HepG2 (cell line): Measurements from ENCODE around the gene PAM16.

ENCODE experiments used
- CSRNP1 ChIP-seq: sonication (generic); formaldehyde crosslinking; IDR thresholded peaks from 2 replicates; pipeline ENCODE4 v1.8.1; 2023; ENCODE audit warnings: mild to moderate bottlenecking, missing genetic modification reagents
- CTCF ChIP-seq: sonication (generic); formaldehyde crosslinking; IDR thresholded peaks from 2 replicates; pipeline ENCODE4 v1.5.0; 2020; ENCODE audit warnings: mild to moderate bottlenecking, missing genetic modification reagents, moderate library complexity
- EP300 ChIP-seq, 3 experiments: sonication (generic) in 1 of 3; formaldehyde crosslinking in 1 of 3; IDR thresholded peaks; 2 replicates each; pipeline versions ENCODE4 v1.5.1 to v1.6.1; 2011 to 2020; ENCODE audit warnings: low read depth in 2 of 3, low read length in 2 of 3, borderline replicate concordance in 1 of 3, improper control_type of control experiment in 1 of 3, mild to moderate bottlenecking in 1 of 3, missing genetic modification reagents in 1 of 3, moderate library complexity in 1 of 3
- ESRRA ChIP-seq: sonication (generic); formaldehyde crosslinking; IDR thresholded peaks from 2 replicates; pipeline ENCODE4 v1.5.1; 2020; ENCODE audit warnings: mild to moderate bottlenecking, low read depth, missing genetic modification reagents
- GMEB1 ChIP-seq: sonication (generic); formaldehyde crosslinking; IDR thresholded peaks from 2 replicates; pipeline ENCODE4 v1.5.1; 2020; ENCODE audit warnings: missing genetic modification reagents, mild to moderate bottlenecking, borderline replicate concordance
- POLR2AphosphoS5 ChIP-seq: IDR thresholded peaks from 2 replicates; pipeline ENCODE4 v1.6.1; 2012; ENCODE audit warnings: low read depth, low read length
- RFX1 ChIP-seq: fragments of 450-650 bp; IDR thresholded peaks from 2 replicates; pipeline ENCODE4 v1.6.1; 2017
- SNRNP70 ChIP-seq: fragments of 200-400 bp; formaldehyde crosslinking; IDR thresholded peaks from 2 replicates; pipeline ENCODE4 v1.6.1; 2017; ENCODE audit warnings: mild to moderate bottlenecking, low read depth, low read length, moderate library complexity
- SP2 ChIP-seq: sonication (generic); formaldehyde crosslinking; IDR thresholded peaks from 2 replicates; pipeline ENCODE4 v1.5.1; 2020; ENCODE audit warnings: mild to moderate bottlenecking, missing genetic modification reagents
- ZNF414 ChIP-seq: sonication (generic); formaldehyde crosslinking; IDR thresholded peaks from 2 replicates; pipeline ENCODE4 v1.5.0; 2020; ENCODE audit warnings: missing genetic modification reagents
- TF ChIP-seq, protein P1 (sequence below), 2 experiments: sonication (generic) in 1 of 2; formaldehyde crosslinking in 1 of 2; IDR thresholded peaks; 2 replicates each; pipeline versions ENCODE4 v1.4.0 to v1.6.1; 2018 to 2020; ENCODE audit warnings: missing genetic modification reagents in 2 of 2, borderline replicate concordance in 1 of 2, low read depth in 1 of 2, mild to moderate bottlenecking in 1 of 2, missing biosample characterization in 1 of 2
- TF ChIP-seq, protein P2 (sequence below): sonication (generic); formaldehyde crosslinking; IDR thresholded peaks from 2 replicates; pipeline ENCODE4 v1.4.0; 2020; ENCODE audit warnings: missing genetic modification reagents, mild to moderate bottlenecking, borderline replicate concordance

- TF ChIP-seq ESRRA (CRISPR knock-in tag) = no peak
- no peak for TF ChIP-seq SNRNP70
- TF ChIP-seq, protein P1, sequence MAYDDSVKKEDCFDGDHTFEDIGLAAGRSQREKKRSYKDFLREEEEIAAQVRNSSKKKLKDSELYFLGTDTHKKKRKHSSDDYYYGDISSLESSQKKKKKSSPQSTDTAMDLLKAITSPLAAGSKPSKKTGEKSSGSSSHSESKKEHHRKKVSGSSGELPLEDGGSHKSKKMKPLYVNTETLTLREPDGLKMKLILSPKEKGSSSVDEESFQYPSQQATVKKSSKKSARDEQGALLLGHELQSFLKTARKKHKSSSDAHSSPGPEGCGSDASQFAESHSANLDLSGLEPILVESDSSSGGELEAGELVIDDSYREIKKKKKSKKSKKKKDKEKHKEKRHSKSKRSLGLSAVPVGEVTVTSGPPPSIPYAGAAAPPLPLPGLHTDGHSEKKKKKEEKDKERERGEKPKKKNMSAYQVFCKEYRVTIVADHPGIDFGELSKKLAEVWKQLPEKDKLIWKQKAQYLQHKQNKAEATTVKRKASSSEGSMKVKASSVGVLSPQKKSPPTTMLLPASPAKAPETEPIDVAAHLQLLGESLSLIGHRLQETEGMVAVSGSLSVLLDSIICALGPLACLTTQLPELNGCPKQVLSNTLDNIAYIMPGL (CRISPR knock-in tag; IDR thresholded peaks at IDR 0.05; ENCODE audit: borderline replicate concordance in 1 of 2, low read depth in 1 of 2) = no peak
- TF ChIP-seq CTCF = no peak
- no peak for TF ChIP-seq EP300 (IDR thresholded peaks at IDR 0.05; ENCODE audit: low read depth in 2 of 2, low read length in 2 of 2)
- TF ChIP-seq EP300 (CRISPR knock-in tag; IDR thresholded peaks at IDR 0.05; ENCODE audit: borderline replicate concordance) = no peak
- TF ChIP-seq, protein P2, sequence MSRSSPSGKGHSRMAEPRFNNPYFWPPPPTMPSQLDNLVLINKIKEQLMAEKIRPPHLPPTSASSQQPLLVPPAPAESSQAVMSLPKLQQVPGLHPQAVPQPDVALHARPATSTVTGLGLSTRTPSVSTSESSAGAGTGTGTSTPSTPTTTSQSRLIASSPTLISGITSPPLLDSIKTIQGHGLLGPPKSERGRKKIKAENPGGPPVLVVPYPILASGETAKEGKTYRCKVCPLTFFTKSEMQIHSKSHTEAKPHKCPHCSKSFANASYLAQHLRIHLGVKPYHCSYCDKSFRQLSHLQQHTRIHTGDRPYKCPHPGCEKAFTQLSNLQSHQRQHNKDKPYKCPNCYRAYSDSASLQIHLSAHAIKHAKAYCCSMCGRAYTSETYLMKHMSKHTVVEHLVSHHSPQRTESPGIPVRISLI (CRISPR knock-in tag) = no peak
- no peak for TF ChIP-seq GMEB1 (CRISPR knock-in tag)
- TF ChIP-seq RFX1 = no peak
- no peak for TF ChIP-seq SP2 (CRISPR knock-in tag)
- no peak for TF ChIP-seq POLR2AphosphoS5
- no peak for TF ChIP-seq ZNF414
- TF ChIP-seq CSRNP1 (CRISPR knock-in tag) = no peak
These were observed 42.1 kb upstream of the PAM16 start for GRCh38 chr16:4393240-4393600.
